ENCODE results near the gene RHOB.
"Not testable (repeated sequence)": the region's sequence is repeated elsewhere in the genome, so short reads cannot be mapped to it uniquely, and the experiment has no call there.

RHOB gene

GRCh38 chr2:20446917-20447436, at the start of gene RHOB:
Gene RHOB (plus strand): TSS chr2:20447074. CDS start chr2:20447466, 392 bp downstream.
- DNase-seq = peak; percentile 85

- DNase-seq = no peak
These were observed 48.9 kb upstream of the RHOB start for GRCh38 chr2:20397811-20398447.

GRCh38 chr2:20398956-20399567, 47.8 kb upstream of the RHOB start:
- DNase-seq = no peak

GRCh38 chr2:20400306-20400705, 46.6 kb upstream of the RHOB start:
- DNase-seq = no peak

GRCh38 chr2:20400787-20401488, 45.9 kb upstream of the RHOB start:
- no peak for DNase-seq

GRCh38 chr2:20401489-20401835, 45.4 kb upstream of the RHOB start:
- no peak for DNase-seq

DNA sequence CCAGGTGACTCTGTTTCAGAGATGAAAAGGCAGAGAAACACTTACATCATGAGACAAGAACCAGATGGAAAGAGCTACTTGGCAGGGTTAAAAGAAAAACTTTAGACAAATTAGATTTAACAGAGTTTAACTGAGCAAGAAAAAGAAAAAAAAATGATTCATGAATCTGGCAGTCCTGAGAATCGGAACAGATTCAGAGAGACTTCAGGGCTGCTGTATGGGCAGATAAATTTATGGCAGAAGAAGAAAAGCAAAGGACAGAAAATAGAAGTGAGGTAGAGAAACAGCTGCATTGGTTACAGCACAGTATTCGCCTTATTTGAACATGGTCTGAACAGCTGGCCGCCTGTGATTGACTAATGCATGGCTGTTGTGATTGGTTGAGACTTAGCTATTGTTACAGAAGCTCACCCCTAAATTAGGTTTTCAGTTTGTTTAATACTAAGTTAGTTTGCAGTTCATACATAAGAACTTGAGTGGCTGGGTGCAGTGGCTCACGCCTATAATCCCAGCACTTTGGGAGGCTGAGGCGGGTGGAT, 43.0 kb upstream of the RHOB start:
- no peak for DNase-seq

DNA sequence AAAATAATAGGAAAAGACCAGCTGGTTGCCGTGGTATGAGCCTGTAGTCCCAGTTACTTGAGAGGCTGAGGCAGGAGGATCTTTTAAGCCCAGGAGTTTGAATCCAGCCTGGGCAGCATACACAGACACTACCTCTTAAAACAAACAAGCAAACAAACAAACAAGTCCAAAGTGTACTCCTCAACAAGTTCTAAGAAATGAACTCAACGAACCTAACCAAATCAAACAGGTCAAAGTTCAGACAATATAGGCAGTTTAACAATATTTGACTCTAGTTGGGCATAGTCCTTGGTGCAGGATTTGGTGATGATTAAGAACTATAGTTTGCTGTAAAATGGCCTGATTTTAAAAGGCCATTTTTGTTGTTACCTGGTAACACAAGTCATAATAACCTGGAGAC, 41.9 kb upstream of the RHOB start:
- DNase-seq = no peak

DNA sequence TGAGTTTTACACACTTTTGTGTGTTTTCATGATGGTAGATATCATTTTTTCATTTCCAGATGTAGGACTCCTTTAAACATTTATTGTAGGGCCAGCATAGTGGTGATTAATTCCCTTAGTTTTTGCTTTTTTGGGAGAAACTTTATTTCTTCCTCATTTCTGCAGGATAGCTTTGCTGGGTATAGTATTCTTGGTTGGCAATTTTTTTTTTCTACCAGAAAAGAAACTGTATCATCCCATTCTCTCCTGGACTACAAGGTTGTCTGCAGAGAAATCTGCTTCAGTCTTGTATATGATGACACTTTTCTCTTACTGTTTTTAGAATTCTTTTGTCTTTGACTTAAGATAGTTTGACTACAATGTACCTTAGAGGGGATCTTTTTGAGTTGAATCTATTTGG, 37.8 kb upstream of the RHOB start:
- no peak for DNase-seq

DNA sequence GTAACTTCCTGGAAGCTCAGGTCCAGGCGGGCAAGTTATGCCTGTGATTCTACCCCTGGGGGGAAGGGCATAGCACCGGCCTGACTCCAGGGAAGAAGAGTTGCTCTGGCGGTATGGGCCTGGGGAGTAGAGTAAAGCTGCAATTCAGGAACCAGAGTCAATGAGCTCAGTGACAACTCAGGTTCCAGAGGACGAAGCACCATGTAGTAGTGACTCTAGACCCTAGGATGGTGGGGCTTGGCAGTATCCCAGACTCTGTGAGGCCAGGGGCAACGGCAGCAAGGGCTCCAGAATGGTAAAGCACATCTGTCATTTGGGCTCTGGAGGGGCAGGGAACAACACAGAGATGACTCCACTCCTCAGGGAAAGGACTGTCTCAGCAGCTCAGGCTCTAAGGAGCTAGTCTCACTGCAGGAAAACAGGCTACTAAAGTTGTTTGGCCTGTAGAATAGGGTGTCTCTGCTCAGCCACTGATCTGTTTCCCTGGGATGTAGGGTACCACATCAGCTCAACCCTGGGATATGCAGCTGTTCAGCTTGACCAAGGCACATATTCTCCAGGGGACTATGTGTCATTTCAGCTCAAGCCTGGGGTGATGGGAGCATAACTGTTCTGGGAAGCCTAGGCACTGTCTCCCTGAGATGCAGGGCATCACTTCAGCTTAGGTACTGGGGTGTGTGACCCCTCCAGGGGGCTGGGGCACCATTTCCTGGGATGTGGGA, 36.2 kb upstream of the RHOB start:
- no peak for DNase-seq

GRCh38 chr2:20411361-20411894, 35.4 kb upstream of the RHOB start:
- DNase-seq = peak; percentile 72

GRCh38 chr2:20414806-20415205, 32.1 kb upstream of the RHOB start:
- no peak for DNase-seq

- no peak for DNase-seq
These were observed 31.4 kb upstream of the RHOB start for GRCh38 chr2:20415511-20415918.

- no peak for DNase-seq
These were observed 30.2 kb upstream of the RHOB start for GRCh38 chr2:20416723-20417122.

GRCh38 chr2:20417230-20417821, 29.5 kb upstream of the RHOB start:
- not testable (repeated sequence) for DNase-seq

DNA sequence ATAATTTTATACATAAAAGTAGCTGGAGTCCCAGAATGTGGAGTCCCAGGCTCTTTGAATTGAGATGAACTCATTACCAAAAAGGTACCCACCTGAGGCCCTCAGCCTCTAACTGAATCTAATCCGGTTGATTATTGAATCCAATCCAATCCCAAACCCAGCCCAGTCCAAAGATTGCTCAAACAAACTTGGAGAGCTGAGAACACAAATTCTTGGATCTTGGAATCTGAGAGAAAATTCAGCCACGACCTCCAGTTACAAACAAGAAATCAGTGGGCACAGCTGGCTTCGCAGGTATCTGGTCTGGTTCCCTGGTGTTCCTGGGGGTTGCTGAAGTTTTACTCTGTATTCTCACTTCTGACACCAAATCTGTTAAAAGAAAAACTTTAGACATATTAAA, 28.4 kb upstream of the RHOB start:
- no peak for DNase-seq

DNA sequence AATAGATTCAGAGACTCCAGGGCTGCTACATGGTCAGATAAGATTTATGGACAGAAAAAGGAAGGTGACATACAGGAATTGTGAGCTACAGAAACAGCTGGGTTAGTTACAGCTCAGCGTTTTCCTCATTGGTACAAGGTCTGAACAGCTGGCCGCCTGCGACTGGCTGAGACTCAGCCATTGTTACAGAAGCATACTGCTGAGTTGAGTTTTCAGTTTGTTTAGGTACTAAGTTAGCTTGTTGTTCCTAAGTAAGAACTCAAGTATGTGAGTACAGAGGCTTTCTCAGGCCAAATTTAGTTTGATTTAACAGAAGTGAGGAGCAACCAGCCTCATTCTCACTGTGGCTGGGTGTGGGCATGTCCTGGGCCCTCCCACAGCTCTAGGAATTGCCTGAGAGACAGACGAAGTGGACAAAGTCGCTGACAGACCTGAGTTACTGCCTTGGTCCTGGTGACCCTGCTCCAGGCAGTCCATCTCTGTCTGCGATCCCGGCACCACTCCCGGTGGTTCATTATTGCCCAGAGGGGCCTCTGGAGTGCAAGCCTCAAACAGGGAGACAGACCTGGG, 27.8 kb upstream of the RHOB start:
- no peak for DNase-seq

GRCh38 chr2:20419752-20420151, 27.1 kb upstream of the RHOB start:
- no peak for DNase-seq

GRCh38 chr2:20421336-20421987, 25.4 kb upstream of the RHOB start:
- DNase-seq = no peak

GRCh38 chr2:20421988-20422370, 24.9 kb upstream of the RHOB start:
- no peak for DNase-seq

DNA sequence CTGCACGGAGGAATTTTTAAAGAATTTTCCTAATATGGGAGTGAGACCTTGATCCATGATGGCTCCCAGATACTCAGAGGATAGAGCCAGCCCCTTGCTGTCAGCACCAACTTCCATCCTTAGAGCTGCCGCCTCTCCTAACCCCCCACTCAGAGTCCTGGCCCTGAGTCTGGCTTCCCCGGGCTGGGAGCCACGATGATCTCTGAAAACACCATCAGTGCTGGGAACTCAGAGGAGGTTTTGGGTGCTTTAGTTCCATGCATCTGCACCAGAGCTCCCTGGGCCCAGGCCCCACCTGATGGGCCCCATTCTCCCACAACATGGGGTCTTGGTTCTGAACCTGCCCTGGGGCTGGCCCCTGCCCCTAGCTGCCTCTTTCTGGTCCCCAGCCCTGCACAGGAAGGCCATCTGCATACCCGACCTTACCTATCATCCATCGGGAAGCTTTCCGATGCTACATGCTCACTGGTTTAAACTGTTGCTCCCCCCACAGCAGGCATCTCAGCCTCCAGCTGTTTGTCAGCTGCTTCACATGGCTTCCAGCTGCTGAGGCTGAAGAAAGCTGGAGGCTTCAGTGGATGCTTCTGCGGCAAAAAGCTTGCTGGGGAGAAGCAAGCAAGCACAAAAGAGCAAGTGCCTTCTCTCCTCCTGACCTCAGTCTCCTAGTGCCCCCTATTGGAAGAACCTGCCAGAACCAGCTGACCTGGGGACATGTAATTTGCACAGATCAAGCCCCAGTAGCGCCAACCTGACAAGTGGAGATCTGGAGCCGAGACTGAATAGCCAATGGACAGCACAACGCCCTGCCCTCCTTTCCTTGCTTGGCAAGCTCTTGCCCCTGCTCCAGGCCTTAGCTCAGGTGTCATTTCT, 24.2 kb upstream of the RHOB start:
- DNase-seq = no peak
